HT1080 (cell line): ENCODE results near the gene HGF. TPM values are rescaled to one million over a fixed set of nuclear protein-coding genes. Genes with fewer than 3 reads are reported as not detected.
"Not testable (repeated sequence)": the region's sequence is repeated elsewhere in the genome, so short reads cannot be mapped to it uniquely, and the experiment has no call there.

Source experiments
- DNase-seq: peaks from one replicate; pipeline ENCODE4 v3.0.0-alpha.2; 2015; ENCODE audit warnings: low read depth
- polyA plus RNA-seq, 2 experiments: library from polyadenylated mRNA; depleted of rRNA; stranded (reverse); fragments of >200 nt; gene quantifications; 2 replicates each; pipeline ENCODE4 v1.2.3, GENCODE V29; 2015
- total RNA-seq: library from RNA; depleted of rRNA; stranded (reverse); fragments of >200 nt; shearing (Covaris generic); gene quantifications from 2 replicates; pipeline ENCODE4 v1.2.3, GENCODE V29; 2014; rRNA removed

Gene HGF
- not detected in 2 replicates for total RNA-seq
- not detected in 2 replicates for polyA plus RNA-seq (2015; cell fraction: cytosol; rRNA removed)
- not detected in 2 replicates for polyA plus RNA-seq (2015; cell fraction: nucleus; rRNA removed)

DNA sequence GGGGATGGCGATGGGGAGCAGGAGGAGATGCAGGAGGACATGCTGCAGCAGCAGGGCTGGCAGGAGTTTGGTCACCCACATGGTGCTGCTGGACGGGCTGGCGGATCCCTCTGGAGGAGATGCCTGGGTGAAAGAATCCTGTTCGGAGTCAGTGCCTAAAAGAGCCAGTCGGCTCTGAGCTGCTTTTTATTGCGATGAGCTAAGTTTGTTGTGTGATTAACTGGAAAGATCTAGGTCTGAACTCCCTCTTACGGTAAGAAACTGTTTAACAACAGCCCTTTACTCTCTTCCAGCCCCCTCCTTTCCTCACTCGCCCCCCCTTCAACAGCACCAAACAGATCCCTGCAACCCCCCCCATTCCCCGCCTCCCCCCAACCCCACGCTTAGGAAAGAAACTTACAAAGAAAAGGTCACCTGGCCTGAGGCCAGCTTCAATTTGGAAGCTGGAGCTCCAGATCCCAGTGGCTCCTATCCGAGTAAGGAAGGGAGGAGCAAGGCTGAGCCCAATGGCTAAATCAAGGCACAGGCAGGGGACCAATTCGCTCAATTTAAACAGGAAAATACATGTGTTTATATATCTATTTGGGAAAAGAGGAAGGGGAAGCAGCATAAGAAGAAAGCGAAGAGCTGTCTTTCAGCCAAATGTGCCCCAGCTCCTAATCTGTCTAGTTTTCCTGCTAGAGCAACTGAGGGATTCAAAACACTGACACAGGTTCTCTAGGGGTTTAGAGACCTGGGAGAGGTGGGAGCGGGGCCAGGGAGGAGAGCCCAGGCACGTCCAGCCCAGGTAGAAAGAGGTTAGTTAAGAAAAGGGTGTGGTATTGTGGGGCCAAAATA lies at the start of gene HGF:
Gene HGF (minus strand): TSS at position 157 of the 837 bp plus-strand sequence. CDS start 76 bp downstream, at position 81.
- DNase-seq, result no peak

DNA sequence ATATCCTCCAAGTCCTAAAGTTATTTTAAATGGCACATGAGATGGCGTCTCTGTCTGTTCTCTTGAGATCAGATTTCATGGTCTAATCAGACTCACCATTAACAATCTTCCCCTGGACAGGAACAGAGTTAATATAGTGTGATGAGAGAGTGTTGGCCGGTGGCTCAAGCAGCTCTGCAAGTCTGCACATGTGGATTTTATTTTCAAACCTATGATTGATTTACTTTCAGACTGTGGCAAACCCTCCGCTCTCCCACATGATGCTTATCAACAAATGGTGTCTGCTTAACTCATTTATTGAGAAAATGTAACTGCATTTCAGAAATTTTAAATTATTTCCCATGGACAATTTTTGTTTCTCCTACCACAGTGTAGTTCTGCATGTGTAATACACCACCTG lies 46.5 kb upstream of the HGF start:
- no peak for DNase-seq

DNA sequence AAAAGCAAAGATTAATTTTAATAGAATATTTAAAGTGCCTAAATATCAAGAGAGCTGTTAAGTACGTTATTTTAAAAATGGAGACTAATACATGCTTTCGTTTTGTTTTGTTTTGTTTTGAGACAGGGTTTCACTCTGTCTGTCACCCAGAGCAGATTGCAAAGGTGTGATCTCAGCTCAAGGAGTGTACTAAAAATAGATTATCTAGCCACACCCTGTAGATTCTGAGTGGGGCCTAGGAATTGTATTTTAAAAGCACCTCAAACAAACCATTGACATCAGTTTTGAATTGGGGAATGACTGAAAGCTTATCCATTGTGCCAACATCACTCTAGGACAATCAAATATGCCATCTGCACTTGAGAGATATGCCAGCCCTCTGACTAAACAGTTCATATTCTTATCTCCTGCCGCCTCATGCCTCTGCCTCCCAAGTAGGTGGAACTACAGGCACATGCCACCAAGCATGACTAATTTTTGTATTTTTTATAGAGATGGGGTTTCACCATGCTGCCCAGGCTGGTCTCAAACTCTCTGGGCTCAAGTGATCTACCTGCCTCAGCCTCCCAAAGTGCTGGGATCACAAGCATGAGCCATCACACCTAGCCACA lies 43.1 kb upstream of the HGF start:
- not testable (repeated sequence) for DNase-seq

DNA sequence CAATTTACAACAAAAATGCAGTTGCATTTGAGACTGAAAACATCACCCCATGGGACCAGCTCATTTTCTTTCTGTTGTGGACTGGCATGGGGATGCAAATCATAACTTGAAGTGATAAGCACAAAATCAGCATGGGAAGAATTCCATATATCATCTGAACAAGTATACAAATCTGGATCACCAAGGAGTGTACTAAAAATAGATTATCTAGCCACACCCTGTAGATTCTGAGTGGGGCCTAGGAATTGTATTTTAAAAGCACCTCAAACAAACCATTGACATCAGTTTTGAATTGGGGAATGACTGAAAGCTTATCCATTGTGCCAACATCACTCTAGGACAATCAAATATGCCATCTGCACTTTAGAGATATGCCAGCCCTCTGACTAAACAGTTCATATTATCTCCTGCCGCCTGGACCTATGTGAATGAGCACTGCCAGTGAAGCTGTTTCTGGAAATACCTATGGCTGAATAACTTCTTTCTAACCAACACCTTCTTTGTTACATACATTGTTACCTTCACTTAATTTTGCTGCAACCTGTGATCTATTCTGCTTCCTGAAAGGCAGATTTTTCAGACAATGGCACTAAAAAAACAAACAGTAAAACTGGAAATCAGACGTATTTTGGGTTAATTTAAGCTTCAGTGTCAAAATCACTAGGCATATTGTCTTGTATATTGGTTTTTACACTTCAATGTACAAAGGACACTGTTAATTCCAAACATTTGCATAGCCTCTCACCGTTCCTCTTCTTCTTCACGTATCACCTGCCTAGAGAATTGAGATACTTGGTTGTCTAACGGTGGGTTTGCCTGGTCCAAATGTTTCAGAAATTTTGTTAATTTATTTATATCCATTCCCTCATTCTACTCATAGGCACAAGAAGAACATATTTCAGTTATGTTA lies 42.4 kb upstream of the HGF start:
- no peak for DNase-seq

DNA sequence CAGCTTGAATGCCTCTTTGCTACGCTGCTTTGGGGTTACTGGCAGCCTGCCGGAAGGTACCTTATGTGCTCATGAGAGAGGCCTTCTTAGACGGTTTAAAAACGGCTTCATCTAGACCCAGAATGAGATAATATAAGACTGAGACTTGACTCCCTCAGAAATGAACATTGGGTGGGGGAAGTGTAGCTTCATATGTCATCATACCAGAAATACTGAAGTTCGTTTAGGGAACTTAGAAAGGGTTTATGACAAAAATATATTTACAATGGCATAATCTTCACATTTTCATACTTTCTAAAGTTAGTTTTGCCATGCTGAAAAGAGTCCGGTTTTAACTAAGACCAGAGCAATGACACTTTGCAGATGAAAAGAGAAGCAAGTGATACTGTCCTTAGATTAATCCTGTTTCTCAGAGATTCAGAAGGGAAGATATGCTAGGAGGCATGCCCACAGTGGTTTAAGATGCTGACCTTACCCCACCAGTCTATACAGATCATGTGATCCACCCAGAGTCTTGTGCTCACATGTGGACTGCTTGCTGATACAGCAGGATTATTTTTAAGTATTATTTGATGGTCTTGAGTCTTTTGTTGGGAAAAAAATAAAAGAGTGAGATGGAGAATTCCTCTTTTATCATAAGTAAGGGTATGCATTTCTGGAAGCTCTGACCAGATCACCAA lies 40.8 kb upstream of the HGF start:
- no peak for DNase-seq

DNA sequence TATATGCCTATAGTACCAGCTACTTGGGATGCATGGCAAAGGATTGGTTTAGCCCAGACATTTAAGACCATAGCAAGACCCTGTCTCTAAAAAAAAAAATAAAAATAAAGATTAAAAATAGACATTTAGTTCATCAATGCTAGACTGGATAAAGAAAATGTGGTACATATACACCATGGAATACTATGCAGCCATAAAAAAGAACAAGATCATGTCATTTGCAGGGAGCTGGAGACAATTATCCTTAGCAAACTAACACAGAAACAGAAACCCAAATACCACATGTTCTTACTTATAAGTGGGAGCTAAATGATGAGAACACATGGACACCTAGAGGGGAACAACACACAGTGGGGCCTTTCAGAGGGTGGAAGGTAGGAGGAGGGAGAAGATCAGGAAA lies 38.5 kb upstream of the HGF start:
- not testable (repeated sequence) for DNase-seq

DNA sequence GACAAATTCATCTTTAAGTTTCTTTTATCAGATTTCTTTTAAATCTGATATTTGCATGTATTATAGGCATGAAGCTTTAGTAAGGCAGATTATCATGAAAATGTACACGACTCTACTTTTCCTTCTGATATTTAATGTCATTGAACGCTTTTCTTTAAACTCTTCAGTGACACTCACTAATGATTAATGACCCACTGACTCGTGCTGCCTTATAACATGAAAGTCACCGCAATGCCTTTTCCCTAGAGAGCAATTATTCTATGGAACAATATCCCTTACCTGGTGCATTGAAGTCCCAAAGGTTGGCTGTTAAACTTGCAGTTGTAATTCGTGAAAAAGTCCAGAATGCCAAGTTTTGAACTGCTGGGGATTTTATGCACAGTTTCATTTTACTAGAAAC lies 33.4 kb upstream of the HGF start:
- no peak for DNase-seq

DNA sequence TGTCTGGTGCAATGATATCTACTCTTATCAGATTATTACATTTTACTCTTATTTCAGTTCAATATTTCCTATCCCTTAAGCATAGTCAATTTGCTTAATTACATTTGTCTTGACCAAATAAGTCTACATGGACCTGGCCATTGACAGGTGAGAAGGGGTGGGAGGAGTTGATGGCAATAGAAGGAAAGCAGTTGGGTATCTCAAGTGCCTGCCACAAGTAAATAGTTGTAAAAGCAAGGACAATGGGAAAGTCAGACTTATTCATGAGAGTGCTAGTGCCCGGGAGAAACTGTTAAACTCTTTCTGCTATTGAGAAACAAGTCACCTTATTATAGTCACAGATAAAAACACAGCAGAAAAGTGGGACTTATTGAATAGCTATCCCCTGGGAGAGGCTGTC lies 32.4 kb upstream of the HGF start:
- no peak for DNase-seq

DNA sequence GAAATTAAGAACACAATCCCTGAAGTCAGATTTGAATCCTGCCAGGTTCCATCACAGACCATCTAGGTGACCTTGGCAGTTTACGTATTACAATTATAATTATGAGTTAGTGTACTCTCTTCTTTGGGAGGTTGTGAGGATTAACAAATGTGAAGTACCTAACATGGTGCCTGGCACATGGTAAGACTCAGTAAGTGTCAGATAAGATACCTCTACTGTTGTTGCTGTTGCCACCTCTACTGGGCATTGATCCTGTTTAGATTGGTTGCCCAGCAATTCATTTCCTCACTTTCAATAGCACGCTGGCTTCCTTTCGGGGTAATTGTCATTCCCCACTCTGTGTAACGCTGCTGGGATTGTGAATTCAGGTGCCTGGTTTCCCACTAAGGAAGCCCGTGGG lies 31.7 kb upstream of the HGF start:
- DNase-seq, result no peak

DNA sequence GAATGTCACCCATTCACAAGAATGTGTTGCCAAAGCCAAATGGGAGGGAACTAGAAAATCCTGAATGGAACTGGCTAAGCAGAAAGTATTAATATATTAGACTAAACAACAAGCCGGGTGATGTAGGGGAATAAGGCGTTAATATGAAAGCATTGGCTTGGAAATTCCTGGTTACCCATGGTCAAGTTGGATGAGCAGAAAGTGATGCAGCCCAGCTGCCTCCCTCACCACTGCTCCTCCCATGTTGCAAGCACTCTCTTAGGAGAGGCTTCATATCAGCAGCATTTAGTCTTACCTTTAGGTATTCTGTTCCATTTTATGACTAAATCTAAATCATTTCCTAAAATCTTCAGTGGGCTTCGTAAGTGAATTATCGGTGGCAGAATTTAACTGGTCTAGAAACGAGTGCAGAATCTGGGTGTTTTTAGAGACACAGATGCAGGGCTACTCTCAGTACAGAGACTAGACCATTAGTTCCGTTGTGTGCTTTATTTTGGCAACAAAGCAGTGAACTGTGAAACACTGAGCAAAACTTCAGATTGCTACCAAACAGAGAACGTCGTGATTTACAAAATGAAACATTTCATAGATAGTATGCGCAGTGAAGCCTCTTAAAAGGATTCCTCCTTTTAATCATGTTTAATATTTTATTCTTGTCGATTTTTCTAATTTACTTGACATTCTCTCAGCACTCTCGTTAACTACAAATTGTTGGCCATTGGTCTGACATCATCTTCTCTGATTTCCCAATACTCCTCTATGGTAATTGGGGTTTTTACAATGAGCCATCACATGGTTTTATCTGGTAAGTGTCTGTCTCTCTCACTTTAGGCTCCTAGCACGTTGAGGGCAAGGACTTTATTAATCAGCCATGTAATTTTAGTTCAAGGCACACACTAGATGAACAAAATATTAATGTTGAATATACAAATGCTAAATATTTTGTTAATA lies 22.0 kb upstream of the HGF start:
- no peak for DNase-seq

DNA sequence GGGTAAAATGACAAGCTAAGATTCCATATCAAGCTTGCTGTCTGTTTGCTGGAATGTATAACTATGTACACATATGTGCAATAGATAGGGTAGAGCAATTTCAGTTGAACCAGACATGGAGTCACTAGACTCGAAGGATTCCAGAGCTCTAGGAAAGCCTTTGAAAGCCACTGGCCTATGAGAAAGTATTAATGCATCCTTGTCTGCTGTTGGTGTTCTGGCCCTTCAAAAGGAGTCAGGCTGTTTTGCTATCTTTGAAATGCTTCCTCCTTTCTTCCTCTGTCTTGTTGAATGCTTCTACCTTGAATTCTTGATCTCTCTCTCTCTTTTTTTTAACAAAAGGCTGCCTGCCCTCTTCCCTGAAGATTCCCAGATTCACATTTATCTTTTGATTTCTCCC lies 20.8 kb upstream of the HGF start:
- DNase-seq, result no peak

DNA sequence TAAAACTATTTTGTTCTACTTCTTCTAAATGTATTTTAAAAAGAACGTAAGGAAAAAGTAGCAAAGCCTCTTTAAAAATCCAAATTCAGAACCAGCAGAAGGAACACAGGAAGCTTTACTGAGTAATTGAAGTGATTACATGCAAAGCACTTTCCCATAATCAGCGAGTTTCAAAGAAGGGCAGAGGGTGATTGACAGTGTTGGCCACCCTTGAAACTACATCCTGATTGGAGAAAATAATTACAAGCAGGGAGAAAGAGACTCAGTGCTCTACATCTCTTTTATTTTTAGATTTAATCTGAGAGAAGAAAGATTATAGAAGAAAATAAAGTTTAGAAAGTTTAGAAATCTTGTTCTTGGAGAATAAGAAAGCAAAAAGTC lies 20.3 kb upstream of the HGF start:
- DNase-seq, result no peak

DNA sequence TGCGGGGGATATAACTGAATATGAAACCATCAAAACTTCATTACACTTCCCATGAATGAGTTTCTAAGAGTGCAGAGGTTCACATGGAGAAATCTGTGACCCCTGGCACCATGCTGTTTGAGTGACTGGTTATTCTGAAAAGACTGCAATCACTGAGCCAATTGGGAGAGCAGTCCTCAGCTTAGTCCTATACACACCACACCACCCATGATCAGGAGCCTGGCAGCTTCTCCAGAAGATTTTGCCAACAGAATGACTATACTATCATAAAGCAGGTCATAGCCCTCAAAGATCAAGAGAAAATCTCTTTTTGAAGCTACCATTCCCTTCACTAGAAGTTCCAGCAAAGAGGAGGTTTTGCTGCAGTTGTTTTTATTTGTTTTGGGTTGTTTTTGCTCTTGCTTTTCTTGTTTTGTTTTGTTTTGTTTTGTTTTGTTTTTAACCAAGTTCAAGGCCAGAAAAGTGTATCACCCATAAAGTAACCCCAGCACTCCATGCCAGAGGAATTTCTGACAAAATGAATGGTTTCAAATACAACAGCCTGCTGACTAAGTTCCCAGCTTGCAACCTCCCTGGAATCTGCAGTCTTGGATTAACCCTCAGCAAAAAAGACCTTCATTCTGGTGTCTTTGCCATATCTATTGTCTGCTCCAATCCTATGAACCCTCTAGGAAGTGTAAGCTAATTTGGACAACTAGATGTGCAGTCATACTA lies 19.7 kb upstream of the HGF start:
- no peak for DNase-seq

DNA sequence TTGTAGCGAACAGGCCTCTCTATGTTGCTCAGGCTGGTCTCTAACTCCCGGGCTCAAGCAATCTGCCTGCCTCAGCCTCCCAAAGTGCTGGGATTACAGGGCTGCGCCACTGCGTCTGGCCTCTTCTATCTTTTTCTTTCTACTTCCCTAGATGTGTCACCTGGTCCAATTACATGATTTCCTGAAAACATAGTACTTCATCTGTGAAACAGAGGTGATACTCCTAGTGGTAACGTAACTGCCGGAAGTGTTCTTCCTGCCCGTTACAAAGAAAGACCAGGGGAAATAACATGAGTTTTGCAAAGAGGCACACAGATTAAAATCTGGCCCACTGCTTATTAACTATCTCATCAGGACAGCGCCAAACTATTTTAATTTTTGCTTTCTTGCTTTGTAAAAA lies 18.4 kb upstream of the HGF start:
- DNase-seq, result no peak

DNA sequence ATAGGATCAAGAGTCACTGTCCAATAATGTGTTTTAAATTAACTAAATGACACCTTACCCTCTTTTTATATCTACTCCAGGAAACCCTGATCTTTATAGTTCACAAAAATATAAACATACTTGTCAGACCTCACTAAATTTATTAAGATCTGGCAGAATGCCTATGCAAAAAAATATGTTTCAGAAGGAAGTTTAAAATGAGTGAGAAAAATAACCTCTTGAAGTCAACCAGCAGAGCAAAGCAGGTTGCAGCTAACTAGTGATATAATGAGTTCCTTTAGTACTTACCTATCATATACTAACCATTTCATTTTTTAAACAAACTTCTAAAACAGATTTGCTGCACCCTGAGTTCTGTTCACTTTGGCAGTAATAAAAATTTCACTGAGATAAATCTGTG lies 14.0 kb upstream of the HGF start:
- no peak for DNase-seq

DNA sequence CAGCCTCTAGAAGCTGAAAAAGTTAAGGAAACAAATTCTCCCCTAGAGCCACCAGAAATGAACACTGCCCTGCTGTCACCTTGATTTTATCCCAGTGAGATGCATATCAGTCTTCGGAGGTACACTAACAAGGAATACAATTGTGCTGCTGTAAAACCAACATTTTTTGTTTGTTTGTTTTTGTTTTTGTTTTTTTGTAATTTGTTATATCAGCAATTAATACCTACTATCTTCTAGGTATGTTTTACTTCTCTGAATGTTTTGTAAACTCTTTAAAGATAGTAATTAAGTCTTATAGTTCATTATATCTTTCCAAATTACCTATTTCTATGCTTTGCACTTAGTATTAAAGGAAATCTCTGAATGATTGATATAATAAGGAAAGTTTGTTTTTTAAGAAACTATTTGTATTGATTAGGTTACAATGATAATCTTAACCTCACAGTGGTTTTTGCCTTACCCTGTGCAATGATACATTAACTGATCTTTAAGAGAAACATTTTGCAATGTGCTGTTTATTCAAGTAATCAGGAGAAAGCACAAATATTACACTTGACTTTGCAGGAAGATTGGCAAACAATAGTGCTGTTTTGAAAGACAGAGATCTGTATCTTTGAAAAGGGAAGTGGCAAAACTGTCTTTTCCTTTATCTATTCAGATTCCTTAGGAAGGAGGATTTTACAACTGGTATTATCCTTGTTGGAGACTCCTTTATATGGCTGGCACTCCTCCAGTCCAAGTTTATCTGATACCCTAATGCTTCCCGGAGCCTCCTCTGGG lies 11.3 kb upstream of the HGF start:
- no peak for DNase-seq

DNA sequence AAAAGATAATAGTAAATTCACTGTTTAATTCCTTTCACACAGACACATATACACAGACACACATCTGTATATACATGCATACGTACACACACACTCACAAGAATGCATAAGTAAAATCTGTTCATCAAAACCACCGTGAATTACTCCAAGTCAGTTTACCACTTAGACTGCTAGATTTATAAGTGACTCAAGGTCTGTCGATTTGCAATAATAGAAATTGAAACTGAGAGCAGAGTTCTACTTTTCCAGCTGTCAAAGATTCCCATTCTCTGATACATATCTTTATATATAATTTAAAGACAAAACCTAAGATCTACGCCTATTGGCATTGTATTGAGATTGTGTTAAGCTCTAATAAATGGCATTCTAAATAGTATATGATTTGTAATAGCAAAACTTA lies 9.9 kb upstream of the HGF start:
- no peak for DNase-seq

DNA sequence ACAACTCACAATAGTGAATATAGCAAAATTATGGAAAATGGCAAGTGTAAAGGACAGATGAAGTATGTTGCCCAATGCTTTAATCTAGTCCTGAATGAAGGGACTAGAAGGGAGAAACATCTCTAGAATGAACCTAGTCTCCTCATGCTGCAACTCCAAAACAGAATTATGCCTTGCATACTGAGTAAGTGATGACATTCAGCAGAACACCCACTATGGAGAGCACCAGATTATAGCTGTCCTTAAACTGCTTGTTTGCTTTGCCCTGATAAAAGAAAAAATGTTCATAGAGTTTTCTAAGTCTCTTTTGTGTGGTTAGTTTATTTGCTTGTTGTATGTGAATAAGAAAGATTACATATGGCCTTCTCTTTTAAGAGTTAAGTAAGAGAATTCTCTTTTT lies 7.8 kb upstream of the HGF start:
- no peak for DNase-seq
